Measurements from ENCODE around the gene C15orf39.

- TF ChIP-seq CTCF (IDR thresholded peaks at IDR 0.05; ENCODE audit: insufficient read depth, low read length, poor library complexity, severe bottlenecking): no peak
- TF ChIP-seq EZH2phosphoT487 (conservative IDR thresholded peaks at IDR 0.05; ENCODE audit: low read length): no peak
Observed at GRCh38 chr15:75176396-75176761, 25.3 kb upstream of the C15orf39 start.

Data from SU-DHL-6 (cell line).